ENCODE results near the gene CRYGS. TPM values are rescaled to one million over a fixed set of nuclear protein-coding genes. Genes with fewer than 3 reads are reported as not detected.
"Not testable (repeated sequence)": the region's sequence is repeated elsewhere in the genome, so short reads cannot be mapped to it uniquely, and the experiment has no call there.

CRYGS gene
- total RNA-seq (2014; rRNA removed; shearing (Covaris generic)), result 0.63 and 0.81 TPM in 2 replicates

- Histone ChIP-seq H3K9me3 (replicated peaks) (no peaks in the 10 kb centered on the region), H3K27me3 (replicated peaks) (no peaks in the 10 kb centered on the region), H3K27ac (no peak within 1 kb of the TSS), H3K4me1 (replicated peaks) (peaks cover 6% of the 10 kb centered on the region), H3K4me3 (no peak within 1 kb of the TSS), H3K36me3 (peaks cover 16% of the 10 kb centered on the region)
- no peak for DNase-seq (ENCODE audit: low read depth in 1 of 2, low spot score in 2 of 2)
Observed at GRCh38 chr3:186544281-186544680, at the start of gene CRYGS. CRYGS (minus strand) TSS chr3:186544380; CDS start chr3:186544326, 54 bp downstream.

DNA sequence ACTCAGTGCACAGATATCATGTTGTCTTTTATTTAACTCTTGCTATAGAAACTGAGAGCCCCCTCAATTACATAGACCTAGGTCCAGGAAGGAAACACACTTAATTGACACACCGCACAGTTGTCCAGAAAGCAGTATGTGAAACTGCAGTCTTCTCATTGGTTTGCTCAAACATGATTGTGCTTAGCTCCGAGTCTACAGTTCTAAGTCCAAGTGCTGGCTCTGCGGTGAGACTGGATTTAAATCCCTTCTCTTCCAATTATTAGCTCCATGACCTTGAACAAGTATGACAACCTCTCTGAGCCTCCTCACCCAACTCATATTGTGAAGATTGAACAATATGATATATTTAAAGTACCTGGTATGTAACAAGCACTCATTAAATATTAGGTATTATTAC is 49.7 kb upstream of the CRYGS start:
- no peak overlapping the region for H3K4me3 ChIP-seq
- H3K27ac ChIP-seq, result no peak overlapping the region
- H3K4me1 ChIP-seq (replicated peaks), result no peaks in the 10 kb centered on the region
- H3K36me3 ChIP-seq, result no peaks in the 10 kb centered on the region
- H3K27me3 ChIP-seq (replicated peaks), result no peaks in the 10 kb centered on the region
- no peak for DNase-seq (ENCODE audit: low read depth in 1 of 2, low spot score in 2 of 2)
- H3K9me3 ChIP-seq (replicated peaks), result no peaks in the 10 kb centered on the region

GRCh38 chr3:186592682-186593081 is 48.5 kb upstream of the CRYGS start:
- Histone ChIP-seq H3K4me3 (no peak overlapping the region), H3K27ac (no peak overlapping the region), H3K27me3 (replicated peaks) (no peaks in the 10 kb centered on the region), H3K9me3 (replicated peaks) (no peaks in the 10 kb centered on the region), H3K36me3 (no peaks in the 10 kb centered on the region), H3K4me1 (replicated peaks) (no peaks in the 10 kb centered on the region)
- no peak for DNase-seq (ENCODE audit: low read depth in 1 of 2, low spot score in 2 of 2)

- H3K36me3 ChIP-seq, result peaks cover 6% of the 10 kb centered on the region
- no peaks in the 10 kb centered on the region for H3K9me3 ChIP-seq (replicated peaks)
- H3K27me3 ChIP-seq (replicated peaks), result no peaks in the 10 kb centered on the region
- no peak for DNase-seq (ENCODE audit: low read depth in 1 of 2, low spot score in 2 of 2)
- no peak overlapping the region for H3K27ac ChIP-seq
- H3K4me3 ChIP-seq, result no peak overlapping the region
- no peaks in the 10 kb centered on the region for H3K4me1 ChIP-seq (replicated peaks)
Observed at GRCh38 chr3:186590580-186591295, 46.6 kb upstream of the CRYGS start.

- no peaks in the 10 kb centered on the region for H3K27me3 ChIP-seq (replicated peaks)
- no peak for DNase-seq (ENCODE audit: low read depth in 1 of 2, low spot score in 2 of 2)
- no peak overlapping the region for H3K4me3 ChIP-seq
- no peaks in the 10 kb centered on the region for H3K4me1 ChIP-seq (replicated peaks)
- no peaks in the 10 kb centered on the region for H3K9me3 ChIP-seq (replicated peaks)
- peaks cover 14% of the 10 kb centered on the region for H3K36me3 ChIP-seq
- no peak overlapping the region for H3K27ac ChIP-seq
Observed at GRCh38 chr3:186589856-186590579, 45.8 kb upstream of the CRYGS start.

DNA sequence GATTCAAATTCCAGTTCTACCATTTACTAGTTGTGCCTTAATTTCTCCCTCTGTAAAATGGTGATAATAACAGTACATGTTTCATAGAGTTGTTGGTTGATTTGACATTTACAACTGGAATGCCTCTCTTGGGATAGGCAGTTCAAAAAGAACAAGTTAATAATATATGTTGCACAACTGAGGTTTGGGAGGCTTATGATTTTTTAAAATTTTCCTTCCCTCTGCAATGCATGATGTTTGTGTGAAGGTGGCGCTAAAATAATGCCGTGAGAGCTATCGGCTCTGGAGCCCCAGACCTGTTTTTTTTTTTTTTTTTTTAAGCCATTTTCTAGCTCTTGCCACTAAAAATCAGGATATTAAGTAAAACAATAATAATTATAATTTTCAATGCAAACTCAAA is 44.9 kb upstream of the CRYGS start:
- no peak for DNase-seq (ENCODE audit: low read depth in 1 of 2, low spot score in 2 of 2)
- Histone ChIP-seq H3K27ac (no peak overlapping the region), H3K4me1 (replicated peaks) (no peaks in the 10 kb centered on the region; the same call in 1 of the 2 replicates), H3K4me3 (no peak overlapping the region), H3K27me3 (replicated peaks) (no peaks in the 10 kb centered on the region), H3K36me3 (peaks cover 23% of the 10 kb centered on the region), H3K9me3 (replicated peaks) (no peaks in the 10 kb centered on the region)

DNA sequence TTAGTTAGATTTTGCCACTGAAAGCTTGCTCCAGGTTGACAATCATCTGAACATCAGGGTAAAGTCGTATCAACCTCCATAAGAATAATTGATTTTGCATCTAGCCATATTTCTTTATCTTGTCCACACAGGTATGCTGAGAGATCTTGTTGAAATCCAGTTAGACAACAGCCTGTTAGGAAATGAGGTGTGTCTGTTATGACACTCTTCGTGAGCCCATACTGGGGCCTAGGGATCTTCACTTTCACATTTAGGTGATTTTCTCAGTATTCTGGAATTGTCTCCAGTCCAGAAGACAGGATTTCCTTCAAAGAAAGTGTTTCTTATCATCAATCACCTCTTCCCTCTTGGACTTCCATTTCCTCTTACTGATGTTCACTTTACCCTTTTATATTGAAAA is 44.5 kb upstream of the CRYGS start:
- Histone ChIP-seq H3K27me3 (replicated peaks) (no peaks in the 10 kb centered on the region), H3K27ac (no peak overlapping the region), H3K9me3 (replicated peaks) (no peaks in the 10 kb centered on the region), H3K4me3 (no peak overlapping the region), H3K36me3 (peaks cover 28% of the 10 kb centered on the region), H3K4me1 (replicated peaks) (no peaks in the 10 kb centered on the region; the same call in 1 of the 2 replicates)
- no peak for DNase-seq (ENCODE audit: low read depth in 1 of 2, low spot score in 2 of 2)

DNA sequence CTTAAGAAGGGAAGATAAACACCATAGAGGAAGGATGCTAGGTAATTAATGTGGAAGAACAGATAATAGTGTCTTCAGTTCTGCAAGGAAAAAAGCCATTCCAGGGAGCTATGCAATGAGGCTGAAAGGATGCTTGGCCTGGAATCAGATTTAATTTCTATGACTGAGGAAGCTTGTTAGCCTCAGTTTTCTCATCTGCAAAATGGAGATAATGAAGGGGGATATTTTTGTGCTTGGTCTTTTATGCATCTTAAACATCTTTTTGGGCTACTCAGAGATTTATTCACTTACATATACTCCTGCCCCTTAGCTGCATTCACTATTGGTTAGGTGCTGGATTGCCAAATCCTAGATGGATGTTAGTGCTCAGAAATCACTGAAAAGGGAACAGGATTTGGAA is 43.0 kb upstream of the CRYGS start:
- Histone ChIP-seq H3K4me3 (no peak overlapping the region), H3K4me1 (replicated peaks) (no peaks in the 10 kb centered on the region; the same call in 1 of the 2 replicates), H3K27me3 (replicated peaks) (no peaks in the 10 kb centered on the region), H3K36me3 (peaks cover 42% of the 10 kb centered on the region), H3K9me3 (replicated peaks) (no peaks in the 10 kb centered on the region), H3K27ac (no peak overlapping the region)
- no peak for DNase-seq (ENCODE audit: low read depth in 1 of 2, low spot score in 2 of 2)

GRCh38 chr3:186586245-186586644 is 42.1 kb upstream of the CRYGS start:
- not testable (repeated sequence) for H3K4me3 ChIP-seq; DNase-seq (ENCODE audit: low read depth in 1 of 2, low spot score in 2 of 2); H3K9me3 ChIP-seq (replicated peaks); H3K27me3 ChIP-seq (replicated peaks); H3K27ac ChIP-seq; H3K4me1 ChIP-seq (replicated peaks)
- peaks cover 51% of the 10 kb centered on the region for H3K36me3 ChIP-seq

DNA sequence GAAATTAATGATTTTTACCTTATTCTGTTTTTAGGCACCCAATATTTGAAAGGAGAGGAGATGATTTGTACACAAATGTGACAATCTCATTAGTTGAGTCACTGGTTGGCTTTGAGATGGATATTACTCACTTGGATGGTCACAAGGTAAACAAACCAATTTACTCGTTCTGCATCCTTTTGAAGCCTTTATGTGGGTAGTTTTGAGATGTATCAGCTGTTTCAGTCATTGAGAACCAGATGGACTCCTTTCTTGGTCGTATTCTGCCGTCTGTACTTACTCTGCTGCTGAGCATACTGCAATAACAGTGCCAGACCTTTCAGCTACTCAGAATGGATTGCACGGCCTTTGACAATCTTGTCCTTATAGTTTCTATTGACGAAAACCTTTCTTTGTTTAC is 39.7 kb upstream of the CRYGS start:
- Histone ChIP-seq H3K27me3 (replicated peaks) (no peaks in the 10 kb centered on the region), H3K27ac (no peak overlapping the region), H3K4me3 (no peak overlapping the region), H3K4me1 (replicated peaks) (no peaks in the 10 kb centered on the region; the same call in 1 of the 2 replicates), H3K36me3 (peaks cover 74% of the 10 kb centered on the region), H3K9me3 (replicated peaks) (no peaks in the 10 kb centered on the region)
- DNase-seq (ENCODE audit: low read depth in 1 of 2, low spot score in 2 of 2), result no peak

GRCh38 chr3:186582541-186582940 is 38.4 kb upstream of the CRYGS start:
- DNase-seq (ENCODE audit: low read depth in 1 of 2, low spot score in 2 of 2), result no peak
- Histone ChIP-seq H3K27ac (no peak overlapping the region), H3K36me3 (peaks cover 86% of the 10 kb centered on the region), H3K27me3 (replicated peaks) (no peaks in the 10 kb centered on the region), H3K4me3 (no peak overlapping the region), H3K4me1 (replicated peaks) (no peaks in the 10 kb centered on the region; the same call in 1 of the 2 replicates), H3K9me3 (replicated peaks) (no peaks in the 10 kb centered on the region)

- Histone ChIP-seq H3K27me3 (replicated peaks) (no peaks in the 10 kb centered on the region), H3K4me1 (replicated peaks) (no peaks in the 10 kb centered on the region; the same call in 1 of the 2 replicates), H3K9me3 (replicated peaks) (no peaks in the 10 kb centered on the region), H3K36me3 (peaks cover 95% of the 10 kb centered on the region), H3K4me3 (no peak overlapping the region), H3K27ac (no peak overlapping the region)
- no peak for DNase-seq (ENCODE audit: low read depth in 1 of 2, low spot score in 2 of 2)
Observed at GRCh38 chr3:186580785-186581184, 36.6 kb upstream of the CRYGS start.

DNA sequence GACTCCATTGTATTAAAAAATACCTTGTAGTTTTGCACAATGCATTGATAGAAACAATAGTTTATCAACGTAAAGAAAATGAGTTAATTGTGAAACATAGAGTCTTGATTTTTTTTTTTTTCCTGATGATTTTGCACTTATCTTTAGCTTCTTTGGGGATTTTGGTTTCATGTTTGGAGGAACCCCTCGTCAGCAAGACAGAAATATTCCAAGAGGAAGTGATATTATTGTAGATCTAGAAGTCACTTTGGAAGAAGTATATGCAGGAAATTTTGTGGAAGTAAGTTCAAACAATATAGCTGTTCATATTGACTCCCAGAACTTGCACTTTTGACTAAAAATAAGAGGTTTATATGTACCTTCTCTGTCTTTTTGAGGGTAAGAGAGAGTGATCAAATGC is 33.3 kb upstream of the CRYGS start:
- no peaks in the 10 kb centered on the region for H3K27me3 ChIP-seq (replicated peaks)
- no peaks in the 10 kb centered on the region for H3K4me1 ChIP-seq (replicated peaks)
- H3K9me3 ChIP-seq (replicated peaks), result no peaks in the 10 kb centered on the region
- no peak overlapping the region for H3K27ac ChIP-seq
- no peak overlapping the region for H3K4me3 ChIP-seq
- H3K36me3 ChIP-seq, result peaks cover 95% of the 10 kb centered on the region
- no peak for DNase-seq (ENCODE audit: low read depth in 1 of 2, low spot score in 2 of 2)

GRCh38 chr3:186571644-186572013 is 27.4 kb upstream of the CRYGS start:
- no peaks in the 10 kb centered on the region for H3K9me3 ChIP-seq (replicated peaks)

More at GRCh38 chr3:186571644-186572013, 27.4 kb upstream of the CRYGS start:
- Histone ChIP-seq H3K27me3 (replicated peaks) (no peaks in the 10 kb centered on the region), H3K36me3 (peaks cover 49% of the 10 kb centered on the region), H3K27ac (no peak overlapping the region), H3K4me3 (peak overlapping the region; percentile 89), H3K4me1 (replicated peaks) (peaks cover 9% of the 10 kb centered on the region)
- DNase-seq (ENCODE audit: low read depth in 1 of 2, low spot score in 2 of 2), result no peak
